IPS DF 4.7 (cell line): ENCODE results near the gene SLC4A9.
A peak's percentile ranks its signal among the peaks of the same experiment; 100 is the strongest.

ENCODE experiments used
- DNase-seq: peaks from one replicate; pipeline ENCODE4 v3.0.0-alpha.2; 2013; ENCODE audit warnings: low spot score; ENCODE audit errors: extremely low read depth

SLC4A9 gene

GRCh38 chr5:140360681-140361479, 886 bp downstream of the SLC4A9 start:
- DNase-seq, result no peak

GRCh38 chr5:140361901-140362300, 1.9 kb downstream of the SLC4A9 start:
- DNase-seq, result no peak

GRCh38 chr5:140362311-140362710, 2.3 kb downstream of the SLC4A9 start:
- DNase-seq, result no peak

GRCh38 chr5:140362875-140363630, 3.1 kb downstream of the SLC4A9 start:
- DNase-seq, result no peak

GRCh38 chr5:140363631-140364471, 3.9 kb downstream of the SLC4A9 start:
- no peak for DNase-seq

- no peak for DNase-seq
Measured at GRCh38 chr5:140364472-140364765, 4.4 kb downstream of the SLC4A9 start.

GRCh38 chr5:140365282-140365681, 5.3 kb downstream of the SLC4A9 start:
- DNase-seq, result no peak

- DNase-seq, result no peak
Measured at GRCh38 chr5:140365941-140366340, 5.9 kb downstream of the SLC4A9 start.

GRCh38 chr5:140366589-140367255, 6.7 kb downstream of the SLC4A9 start:
- DNase-seq, result no peak

- DNase-seq, result no peak
Measured at GRCh38 chr5:140367256-140368013, 7.4 kb downstream of the SLC4A9 start.

GRCh38 chr5:140371356-140372151, 11.6 kb downstream of the SLC4A9 start:
- DNase-seq, result no peak

- DNase-seq, result peak; percentile 56
Measured at GRCh38 chr5:140372971-140373487, 13.0 kb downstream of the SLC4A9 start.

GRCh38 chr5:140381351-140381750, 21.4 kb downstream of the SLC4A9 start:
- DNase-seq, result no peak

- no peak for DNase-seq
Measured at GRCh38 chr5:140381972-140382371, 22.0 kb downstream of the SLC4A9 start.

GRCh38 chr5:140382866-140383265, 22.9 kb downstream of the SLC4A9 start:
- no peak for DNase-seq

GRCh38 chr5:140383300-140383699, 23.3 kb downstream of the SLC4A9 start:
- no peak for DNase-seq

GRCh38 chr5:140388052-140388451, 28.1 kb downstream of the SLC4A9 start:
- DNase-seq, result no peak

- DNase-seq, result no peak
Measured at GRCh38 chr5:140391312-140391711, 31.3 kb downstream of the SLC4A9 start.

- DNase-seq, result no peak
Measured at GRCh38 chr5:140391732-140392131, 31.7 kb downstream of the SLC4A9 start.

- no peak for DNase-seq
Measured at GRCh38 chr5:140393738-140394137, 33.7 kb downstream of the SLC4A9 start.
